Measurements from ENCODE around the gene COL5A2.

The COL5A2 gene

DNA sequence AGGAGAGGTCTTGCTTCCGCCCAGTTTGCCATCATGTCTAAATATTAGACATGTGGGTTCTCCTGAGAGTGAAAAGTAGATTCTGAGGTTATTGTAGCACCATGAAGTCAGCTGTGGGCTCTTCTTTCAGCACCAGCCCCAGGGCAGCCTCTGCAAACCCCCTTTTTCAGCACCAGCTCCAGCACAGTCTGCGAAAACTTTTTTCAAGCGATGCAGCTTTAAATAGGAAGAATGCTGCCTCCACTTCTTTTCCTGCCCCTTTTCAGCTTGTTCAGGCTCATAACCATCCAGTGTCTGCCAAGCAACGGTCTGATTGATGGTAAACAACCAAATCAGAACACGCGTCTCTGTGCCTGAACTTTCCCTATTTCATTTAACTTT lies at the start of gene COL5A2:
TSS of gene COL5A2 (minus strand) at position 192 of the 381 bp plus-strand sequence. CDS start at position 35, 157 bp downstream.
- DNase-seq (ENCODE audit: low spot score) = peak; percentile 9

DNA sequence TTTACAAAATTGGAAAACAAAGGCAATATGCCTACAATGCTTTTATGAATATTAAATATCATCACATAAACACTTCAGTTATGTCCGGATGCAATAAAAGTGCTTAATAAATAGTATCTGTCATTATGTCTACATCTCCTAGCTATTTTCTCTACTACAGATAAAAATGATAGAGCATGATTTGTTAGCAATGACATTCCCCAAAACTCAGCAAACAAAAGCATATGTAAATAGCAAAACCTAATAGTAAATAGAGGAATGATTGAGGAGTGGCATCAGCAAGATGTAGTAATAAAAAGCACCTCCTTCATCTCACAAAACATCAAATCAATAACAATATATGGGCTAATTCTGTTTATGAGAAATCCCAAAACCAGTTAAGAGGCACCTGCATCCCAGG lies 46.5 kb upstream of the COL5A2 start:
- DNase-seq (ENCODE audit: low spot score) = no peak

DNA sequence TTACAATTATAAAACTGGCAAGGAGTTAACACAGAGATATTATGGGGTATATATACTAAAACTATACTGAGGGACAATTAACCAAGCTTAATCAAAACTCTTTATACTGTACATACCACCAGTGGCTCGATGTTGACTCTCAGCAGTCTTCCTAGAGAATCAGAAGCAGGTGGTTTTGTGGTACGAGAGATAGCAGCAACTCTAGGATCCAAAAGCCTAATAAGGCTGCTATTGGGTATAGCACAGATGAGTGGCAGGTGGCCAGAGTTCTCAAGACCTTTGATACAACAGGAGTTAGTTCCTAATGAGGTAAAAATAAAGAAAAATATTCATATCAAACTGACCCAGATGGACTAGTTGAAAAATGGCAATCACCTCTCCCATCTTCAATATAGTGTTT lies 45.5 kb upstream of the COL5A2 start:
- DNase-seq (ENCODE audit: low spot score) = no peak

DNA sequence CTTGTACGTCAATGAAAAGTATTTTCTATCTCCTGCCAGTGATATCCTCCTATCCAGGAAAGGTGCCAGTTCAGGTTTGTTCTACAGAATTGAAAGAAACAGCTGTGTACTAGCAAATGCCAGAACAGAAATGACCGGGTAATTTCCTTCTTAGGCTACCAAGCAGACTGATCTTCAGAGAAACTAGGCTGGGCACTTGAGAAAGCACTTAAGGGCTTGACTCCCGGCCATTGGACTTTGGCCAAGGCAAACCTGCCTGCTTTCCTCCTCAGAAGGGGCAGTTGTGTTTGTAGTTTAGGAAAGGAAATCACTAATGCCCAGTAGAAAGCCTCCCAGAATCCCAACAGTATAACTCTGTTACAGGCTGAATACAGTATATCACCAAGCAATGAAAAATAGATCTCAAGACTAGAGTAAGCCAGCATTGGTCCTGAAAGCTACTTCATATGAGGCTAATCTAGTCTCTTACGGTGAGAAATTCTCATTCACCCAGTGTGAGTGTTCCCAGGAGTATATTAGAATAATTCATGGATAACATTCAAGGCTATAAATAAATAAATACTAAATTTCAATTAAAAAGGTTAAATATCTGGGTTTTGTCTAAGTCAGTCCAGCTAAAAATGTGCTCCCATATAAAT lies 43.0 kb upstream of the COL5A2 start:
- no peak for DNase-seq (ENCODE audit: low spot score)

DNA sequence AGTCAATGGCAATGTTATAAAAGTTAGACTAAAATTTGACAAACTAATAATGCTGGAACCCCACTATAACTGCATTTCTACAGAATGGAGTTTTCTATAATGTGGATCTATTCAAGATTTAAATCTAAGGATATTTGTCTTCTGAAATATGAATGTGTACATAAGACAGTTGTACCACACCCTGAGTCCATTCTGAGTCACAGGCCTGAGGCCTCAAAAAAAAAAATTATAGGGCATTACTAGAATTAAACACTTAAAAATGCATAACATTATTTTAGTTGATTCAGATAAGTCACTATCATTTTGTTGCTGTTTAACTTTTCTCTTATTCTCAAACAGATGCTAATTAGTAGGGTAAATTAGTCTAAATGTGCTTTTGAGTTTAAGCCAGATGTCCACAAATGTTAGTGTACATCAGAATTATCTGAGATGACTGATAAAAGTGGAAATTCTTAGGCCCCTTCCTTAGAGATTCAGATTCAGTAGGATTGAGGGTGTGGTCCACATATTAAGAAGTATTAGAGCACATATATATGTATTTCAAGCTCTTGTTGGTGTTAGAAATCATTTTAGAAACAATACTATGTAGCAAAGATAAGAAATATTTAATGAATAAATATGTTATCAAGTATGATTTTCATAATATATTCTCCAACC lies 42.4 kb upstream of the COL5A2 start:
- DNase-seq (ENCODE audit: low spot score) = no peak

DNA sequence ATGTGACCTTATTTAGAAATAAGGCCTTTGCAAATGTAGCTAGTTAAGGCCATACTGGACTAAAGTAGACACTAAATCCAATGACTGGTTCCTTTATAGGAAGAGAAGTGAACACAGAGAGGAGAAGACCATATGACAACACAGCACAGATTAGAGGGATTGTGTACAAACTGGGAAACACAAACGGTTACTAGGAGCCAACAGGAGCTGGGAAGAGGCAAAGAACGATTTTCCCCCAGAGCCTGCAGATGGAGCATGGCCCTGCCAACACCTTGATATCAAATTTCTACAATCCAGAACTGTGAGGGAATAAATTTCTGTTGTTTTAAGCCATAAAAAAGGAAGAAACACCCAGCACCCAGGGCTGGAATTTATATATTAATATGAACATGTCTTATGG lies 38.7 kb upstream of the COL5A2 start:
- DNase-seq (ENCODE audit: low spot score) = no peak

DNA sequence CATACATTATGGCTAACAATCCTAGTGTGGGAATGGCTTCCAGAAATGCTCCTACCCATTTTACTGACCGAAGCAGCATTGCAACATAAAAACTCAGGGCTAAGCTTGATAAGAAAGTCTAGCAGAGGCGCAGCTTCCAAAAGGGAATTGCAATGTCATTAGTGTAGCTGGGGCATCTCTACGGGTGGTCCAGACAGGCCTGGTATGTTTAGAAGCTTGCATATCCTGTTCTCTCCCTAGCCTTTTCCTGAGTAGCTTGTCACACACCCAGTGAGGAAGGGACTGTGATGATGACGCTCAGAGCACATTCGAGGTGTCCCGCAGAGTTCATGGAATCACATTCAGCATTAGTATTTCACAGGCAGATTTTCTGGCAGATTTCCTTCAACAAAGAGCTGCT lies 38.0 kb upstream of the COL5A2 start:
- no peak for DNase-seq (ENCODE audit: low spot score)

DNA sequence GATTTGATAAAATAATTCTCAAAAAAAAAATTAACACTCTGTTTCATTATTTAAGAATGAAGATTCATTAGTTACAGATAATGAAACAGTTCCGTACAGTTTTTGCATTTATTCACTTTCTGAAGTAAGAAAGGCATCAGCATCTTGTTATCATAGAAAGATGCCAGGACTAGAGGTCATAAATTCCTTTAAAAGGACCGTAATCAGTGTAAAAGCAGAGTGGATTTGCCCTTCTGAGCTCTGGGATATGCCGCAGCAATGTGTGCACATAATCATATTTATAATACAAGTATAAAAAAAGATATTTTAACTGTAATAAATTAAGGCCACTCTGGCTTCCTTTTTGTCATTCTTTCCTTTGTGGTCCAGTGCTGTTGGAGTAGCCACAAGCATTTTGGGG lies 37.5 kb upstream of the COL5A2 start:
- DNase-seq (ENCODE audit: low spot score) = no peak

DNA sequence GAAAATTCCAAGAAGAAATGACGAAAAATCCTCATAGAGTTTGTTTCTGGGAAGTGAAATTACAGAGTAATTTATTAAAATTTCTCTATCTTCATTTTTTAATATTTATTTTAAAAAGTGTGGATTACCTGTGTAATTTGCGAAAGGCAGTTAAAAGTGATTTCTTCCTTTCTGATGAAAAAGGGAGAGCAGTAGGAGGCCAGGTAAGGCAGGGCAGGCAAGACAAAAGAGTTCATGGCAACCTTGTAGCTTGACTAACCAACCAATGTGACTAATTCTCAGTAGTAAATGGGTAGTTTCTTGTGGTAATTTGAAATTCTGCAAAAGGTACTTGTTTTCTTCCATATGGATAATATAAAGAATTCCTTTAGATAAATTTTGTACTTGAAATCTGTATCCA lies 34.9 kb upstream of the COL5A2 start:
- DNase-seq (ENCODE audit: low spot score) = no peak

DNA sequence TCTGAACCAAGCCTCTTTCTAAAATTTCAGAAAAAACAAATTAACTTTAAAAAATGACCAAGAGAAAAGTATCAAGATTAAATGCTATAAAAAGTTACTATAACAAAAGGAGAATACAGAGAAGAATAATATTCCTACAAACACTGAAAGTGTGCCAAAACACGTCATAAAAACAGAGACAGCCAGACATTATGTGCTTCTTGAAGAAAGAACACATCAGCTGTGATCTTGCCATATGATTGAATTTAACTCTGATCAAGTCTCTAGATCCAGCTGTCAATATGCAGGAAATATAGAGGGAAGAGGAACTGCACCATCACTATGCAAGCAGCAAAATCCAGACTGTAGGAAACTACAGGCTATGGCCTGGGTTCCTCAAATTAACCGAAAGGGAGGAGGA lies 33.7 kb upstream of the COL5A2 start:
- no peak for DNase-seq (ENCODE audit: low spot score)

DNA sequence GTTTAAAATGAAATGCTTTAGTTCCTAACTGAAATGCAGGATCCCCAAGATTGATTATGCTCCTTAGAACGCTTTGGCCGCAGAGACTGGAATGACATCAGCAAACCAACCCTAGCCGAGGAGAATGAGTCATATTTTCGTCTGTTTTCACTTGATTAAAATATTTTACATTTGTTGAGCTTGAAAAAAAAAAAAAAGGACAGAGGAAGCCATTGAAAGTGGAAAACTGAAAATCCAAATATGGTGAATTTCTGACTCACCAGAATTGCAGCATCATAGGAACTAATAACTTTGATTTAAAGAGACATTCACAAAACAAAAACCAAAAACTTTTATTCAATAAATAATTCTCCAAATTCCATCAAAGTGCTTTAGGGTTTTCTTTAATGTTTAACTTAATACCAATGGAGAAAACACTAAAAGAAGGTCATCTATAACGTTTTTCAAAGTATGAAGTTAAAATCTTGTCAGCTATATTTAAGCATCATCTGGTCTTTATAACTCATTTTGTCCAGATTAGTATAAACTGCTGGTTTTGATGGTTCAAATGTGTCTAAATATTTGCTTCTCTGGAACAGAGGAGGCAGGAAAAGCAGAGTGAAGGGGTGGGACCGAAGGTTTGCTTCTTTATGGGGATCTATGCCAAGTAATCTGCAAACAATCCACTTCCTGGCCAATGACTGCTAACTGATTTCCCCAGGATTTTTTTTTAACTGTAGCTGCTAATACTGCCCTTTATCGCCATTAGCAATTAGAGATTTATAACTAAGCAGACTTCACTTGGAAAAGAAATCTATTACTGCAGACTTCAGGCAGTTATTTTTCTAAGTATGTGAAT lies 30.9 kb upstream of the COL5A2 start:
- no peak for DNase-seq (ENCODE audit: low spot score)

DNA sequence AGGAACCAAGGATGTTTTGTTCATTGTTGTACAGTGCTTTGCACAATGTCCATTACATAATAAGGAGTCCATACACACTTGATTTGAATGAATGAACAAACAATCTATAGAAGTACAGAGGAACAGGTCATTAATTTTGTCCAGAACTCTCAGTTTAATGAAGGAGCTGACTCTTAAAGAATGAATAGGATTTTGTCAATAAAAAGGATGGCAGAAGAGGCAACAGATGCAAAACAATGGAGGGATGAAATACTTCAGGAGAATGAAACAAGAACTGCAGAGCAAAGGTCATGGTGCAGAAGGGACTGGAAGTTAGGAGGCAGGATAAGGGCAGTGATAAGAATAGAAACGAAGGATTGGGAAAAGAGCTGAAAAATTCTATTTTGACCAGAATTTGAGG lies 28.7 kb upstream of the COL5A2 start:
- DNase-seq (ENCODE audit: low spot score) = no peak

DNA sequence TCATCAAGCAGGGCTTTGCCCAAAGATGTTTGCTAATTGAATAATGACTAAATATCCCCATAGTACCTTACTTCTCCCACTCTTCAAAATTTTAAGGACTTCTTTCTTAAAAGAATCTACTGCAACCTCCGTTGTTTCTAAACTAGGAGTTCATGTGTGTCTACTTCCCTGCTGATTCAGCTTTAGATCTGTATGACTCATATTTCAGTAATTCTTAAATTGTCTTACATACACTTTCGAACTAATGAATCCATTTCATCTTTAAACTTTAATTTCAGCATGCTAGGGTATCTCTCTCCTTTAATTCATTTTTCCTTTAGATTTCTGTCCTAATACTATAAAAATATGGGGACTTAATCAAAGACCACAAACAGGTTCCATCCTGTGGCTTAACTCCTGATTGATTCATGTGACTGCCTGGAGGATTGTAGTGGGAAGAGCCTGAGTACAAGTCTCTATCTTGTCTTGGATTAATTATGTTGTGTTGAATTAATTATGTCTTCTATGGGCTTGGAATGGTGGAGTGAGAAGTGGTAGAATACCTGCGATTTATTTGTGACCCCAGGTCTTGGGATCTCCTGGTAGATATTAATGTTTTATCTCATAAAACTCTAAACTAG lies 24.9 kb upstream of the COL5A2 start:
- no peak for DNase-seq (ENCODE audit: low spot score)

DNA sequence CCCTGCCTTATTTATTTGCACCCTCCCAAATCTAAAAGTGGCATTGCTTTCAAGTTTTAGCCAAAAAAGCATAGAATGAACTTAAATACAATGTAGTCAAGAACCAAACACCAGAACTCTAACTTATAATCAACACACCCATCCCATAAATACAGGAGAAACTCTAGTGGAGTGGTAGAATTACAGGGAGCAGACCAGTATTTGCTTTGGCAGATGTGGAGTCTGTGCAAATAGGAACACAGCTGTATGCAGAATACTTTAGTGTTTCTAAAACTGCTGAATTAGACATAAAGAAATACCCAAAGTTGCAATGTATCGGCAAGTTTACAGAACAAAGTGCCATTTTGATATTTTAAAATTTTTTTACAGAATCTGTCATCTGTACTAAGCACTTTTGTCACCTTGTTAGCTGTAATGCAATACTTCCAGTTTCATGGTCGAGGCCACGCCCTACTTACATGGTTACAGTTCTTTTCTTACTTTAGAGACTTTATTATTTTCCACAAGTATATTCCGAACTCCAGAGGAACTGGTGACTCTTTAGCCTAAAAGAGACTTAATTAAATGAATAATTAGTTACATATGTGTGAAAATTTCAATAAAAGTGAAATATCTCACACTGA lies 23.7 kb upstream of the COL5A2 start:
- peak; percentile 9 for DNase-seq (ENCODE audit: low spot score)

DNA sequence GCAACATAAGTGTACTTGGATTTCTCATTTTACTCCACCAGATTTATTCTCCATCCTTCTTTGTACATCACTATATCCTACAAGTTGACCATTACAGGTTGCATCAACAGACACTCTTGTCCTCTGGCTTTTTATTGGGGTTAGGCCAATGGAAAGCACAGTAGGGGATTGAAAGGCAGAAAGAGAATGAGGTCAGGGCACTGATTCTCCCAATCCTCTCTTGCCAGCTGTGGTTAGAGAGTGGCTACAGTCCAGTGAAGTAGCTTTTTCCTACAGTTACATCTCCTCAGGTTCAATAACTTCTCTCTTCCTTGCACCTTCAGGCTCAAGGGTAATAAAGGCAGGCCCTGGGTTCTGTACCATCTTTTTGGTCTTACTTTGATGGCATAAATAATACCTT lies 20.2 kb upstream of the COL5A2 start:
- DNase-seq (ENCODE audit: low spot score) = no peak

DNA sequence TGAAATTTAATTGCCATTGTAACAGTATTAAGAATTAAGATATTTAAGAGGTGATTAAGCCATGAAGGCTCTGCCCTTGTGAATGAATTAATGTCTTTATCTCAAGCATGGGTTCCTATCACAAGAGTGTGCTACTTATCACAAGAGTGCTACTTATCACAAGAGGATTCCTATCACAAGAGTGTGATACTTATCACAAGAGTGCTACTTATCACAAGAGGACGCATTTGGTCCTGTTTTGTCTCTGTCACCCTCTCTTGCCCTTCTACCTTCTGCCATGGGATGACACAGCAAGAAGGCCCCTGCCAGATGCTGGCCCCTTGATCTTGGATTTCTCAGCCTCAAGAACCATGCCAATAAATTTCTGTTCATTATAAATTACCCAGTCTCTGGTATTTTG lies 13.2 kb upstream of the COL5A2 start:
- DNase-seq (ENCODE audit: low spot score) = no peak

DNA sequence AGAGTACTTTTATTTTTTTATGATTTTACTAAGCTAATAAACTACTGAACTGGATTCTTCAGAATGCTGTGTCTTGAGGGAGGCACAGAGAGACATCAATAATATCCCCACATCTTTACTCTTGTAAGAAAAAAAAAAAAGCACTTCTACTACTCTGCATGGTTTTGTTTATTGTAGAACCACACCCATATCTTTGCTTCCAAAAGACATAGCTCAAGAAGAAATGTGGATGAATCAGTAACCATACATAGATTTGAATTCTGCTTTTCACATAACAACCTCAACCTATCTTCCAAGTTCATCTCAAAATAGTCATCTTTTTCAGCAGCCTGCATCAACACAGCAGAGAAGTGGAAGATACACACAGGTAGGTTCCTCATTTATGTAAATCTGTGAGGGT lies 12.2 kb upstream of the COL5A2 start:
- DNase-seq (ENCODE audit: low spot score) = no peak

DNA sequence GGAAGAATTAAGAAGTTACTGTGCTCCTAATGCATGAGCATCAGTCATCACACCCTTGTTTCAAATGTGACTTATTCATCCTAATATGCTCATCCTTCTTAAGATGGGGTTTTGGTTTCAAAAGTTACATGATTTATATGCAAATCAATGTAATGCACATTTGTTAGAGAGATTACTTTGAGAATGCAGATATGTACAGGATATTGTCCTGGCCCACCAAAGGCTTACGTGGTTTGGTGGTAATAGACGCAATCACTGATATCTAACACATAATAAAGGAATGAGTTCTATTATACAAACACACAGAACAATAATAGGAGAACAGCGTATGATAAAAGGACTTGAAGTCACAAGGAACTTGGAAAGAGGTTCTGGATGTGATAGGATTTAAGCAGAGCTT lies 11.1 kb upstream of the COL5A2 start:
- no peak for DNase-seq (ENCODE audit: low spot score)

DNA sequence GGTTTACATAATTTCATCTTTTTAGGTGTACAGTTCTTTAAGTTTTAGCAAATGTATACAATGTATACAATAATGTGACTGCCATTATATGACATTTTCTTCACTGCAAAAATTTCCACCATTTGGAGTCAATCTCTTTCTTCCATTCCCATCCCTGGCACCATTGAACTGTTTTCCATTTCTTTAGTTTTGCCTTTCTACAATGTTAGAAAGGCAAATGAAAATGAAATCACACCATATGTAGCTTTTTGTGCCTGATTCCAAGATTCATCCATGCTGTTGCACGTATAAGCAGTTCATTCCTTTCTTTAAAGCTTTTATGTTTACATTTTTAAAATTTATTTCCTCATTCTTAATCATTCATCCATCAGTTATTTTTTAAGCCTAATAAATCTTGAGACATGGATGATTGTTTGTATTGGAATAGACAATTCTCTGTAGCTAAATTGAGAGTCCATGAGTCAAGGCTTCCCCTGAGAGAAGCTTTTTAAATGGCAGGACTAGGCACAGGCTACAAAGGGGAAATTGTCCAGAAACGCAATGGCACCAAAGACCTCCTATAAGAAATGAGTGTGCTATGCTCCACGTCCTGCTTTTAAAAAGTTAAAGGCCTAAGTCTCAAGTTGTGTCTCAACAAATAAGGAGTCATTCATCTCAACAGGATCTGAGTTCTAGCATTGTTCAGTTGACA lies 8.7 kb upstream of the COL5A2 start:
- DNase-seq (ENCODE audit: low spot score) = no peak

DNA sequence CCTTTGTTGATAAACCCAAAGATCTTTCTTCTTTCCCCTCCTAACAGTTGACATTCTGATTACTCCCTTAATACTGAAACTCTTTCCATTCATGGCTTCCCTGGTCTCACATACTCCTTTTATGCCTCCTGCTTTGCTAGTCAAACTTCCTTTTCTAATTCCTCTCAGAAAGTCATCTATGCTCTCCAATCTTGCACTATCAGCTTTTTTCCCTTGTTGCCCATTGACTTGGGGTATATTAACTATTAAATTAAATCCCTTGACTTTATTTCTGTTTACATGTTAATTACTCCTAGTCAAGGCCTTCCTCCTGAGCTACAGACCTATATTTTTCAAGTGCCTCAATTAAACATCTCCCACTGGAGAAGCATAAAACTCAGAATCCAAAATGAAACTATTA lies 3.6 kb upstream of the COL5A2 start:
- no peak for DNase-seq (ENCODE audit: low spot score)

DNA sequence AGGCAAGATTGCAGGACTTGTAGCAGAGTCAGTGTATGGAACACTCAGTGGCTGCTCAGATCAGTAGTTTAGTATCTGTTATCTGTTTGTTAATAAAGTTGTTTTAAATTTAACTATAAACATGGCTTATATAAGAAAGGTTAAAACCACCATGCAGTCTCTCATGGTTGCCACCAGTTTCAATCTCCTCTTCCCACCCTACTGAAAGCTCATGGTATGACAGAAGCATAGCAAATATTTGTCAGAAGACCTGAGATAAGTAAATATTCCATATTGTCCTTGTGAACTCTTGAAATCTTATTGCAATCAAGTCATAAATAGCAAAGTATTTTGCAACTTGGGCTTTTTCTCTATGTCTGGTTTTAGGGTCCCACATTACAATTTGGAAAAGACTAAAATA lies 2.1 kb upstream of the COL5A2 start:
- DNase-seq (ENCODE audit: low spot score) = no peak

Data from NAMALWA (cell line).